PFSK-1 (cell line): ENCODE measurements around the gene AK8.

Experiments
- FOXP2 ChIP-seq: optimal IDR thresholded peaks from 2 replicates; pipeline ENCODE3; 2011; ENCODE audit warnings: borderline replicate concordance, control low read depth, inconsistent platforms; ENCODE audit not compliant: insufficient read depth; ENCODE audit errors: extremely low read length, extremely low read depth
- POLR2AphosphoS5 ChIP-seq: IDR thresholded peaks from 2 replicates; pipeline ENCODE4 v1.6.1; 2012; ENCODE audit warnings: low read depth, mild to moderate bottlenecking, control low read depth, low read length, moderate library complexity
- SIN3A ChIP-seq: IDR thresholded peaks from 2 replicates; pipeline ENCODE4 v1.6.1; 2012; ENCODE audit warnings: mild to moderate bottlenecking, low read length, moderate library complexity, borderline replicate concordance; ENCODE audit not compliant: insufficient read depth
- TAF1 ChIP-seq: IDR thresholded peaks from 2 replicates; pipeline ENCODE4 v1.6.1; 2012; ENCODE audit warnings: low read length, control low read depth, borderline replicate concordance; ENCODE audit not compliant: insufficient read depth
- TF ChIP-seq, protein P1 (sequence below), 2 experiments: IDR thresholded peaks; 2 replicates each; pipeline versions ENCODE4 v1.6.1 to v1.8.0; 2011 to 2012; ENCODE audit warnings: low read depth in 2 of 2, low read length in 2 of 2, control low read depth in 1 of 2, inconsistent platforms in 1 of 2, mild to moderate bottlenecking in 1 of 2, moderate library complexity in 1 of 2; ENCODE audit not compliant: insufficient read depth in 1 of 2

AK8 gene

DNA sequence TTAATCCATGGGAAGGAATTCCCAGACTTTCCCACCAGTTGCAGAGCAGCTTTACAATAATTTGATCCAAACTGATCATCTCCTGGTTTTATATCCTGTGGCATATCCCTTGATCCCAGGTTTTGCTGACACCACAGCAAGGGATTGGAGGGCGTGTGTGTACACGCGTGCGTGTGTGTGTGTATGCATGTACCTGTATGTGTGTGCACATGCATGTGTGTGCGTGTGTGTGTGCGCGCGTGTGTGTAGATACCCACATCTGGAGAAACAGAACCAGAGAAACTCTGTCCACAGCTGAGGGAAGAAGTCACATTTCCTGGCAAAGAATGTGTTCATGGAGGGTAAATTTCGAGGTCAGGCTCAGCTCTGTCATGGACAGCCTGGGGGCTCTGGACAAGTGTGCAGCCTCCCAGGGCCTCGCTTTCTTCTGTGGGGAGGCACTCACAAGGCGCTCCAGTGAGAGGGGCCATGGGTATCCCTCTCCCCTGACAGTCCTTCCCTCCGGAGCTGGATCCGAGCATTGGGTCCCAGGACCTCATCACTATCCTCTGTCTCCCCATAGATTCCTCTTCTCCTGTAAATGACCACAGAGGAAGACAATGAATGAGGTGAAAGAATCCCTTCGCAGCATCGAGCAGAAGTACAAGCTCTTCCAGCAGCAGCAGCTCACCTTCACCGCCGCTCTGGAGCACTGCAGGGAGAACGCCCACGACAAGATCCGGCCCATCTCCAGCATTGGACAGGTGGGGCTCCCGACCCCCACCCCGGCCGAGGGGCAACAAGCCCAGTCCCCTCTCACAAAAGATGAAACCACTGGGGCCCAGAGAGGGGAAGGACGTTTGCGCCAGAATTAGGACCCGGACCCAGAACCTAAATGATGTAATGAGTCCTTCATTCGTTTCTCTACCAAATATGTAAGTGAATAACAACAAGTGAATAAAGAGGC is 5.5 kb upstream of the AK8 start:
- TF ChIP-seq, protein P1, sequence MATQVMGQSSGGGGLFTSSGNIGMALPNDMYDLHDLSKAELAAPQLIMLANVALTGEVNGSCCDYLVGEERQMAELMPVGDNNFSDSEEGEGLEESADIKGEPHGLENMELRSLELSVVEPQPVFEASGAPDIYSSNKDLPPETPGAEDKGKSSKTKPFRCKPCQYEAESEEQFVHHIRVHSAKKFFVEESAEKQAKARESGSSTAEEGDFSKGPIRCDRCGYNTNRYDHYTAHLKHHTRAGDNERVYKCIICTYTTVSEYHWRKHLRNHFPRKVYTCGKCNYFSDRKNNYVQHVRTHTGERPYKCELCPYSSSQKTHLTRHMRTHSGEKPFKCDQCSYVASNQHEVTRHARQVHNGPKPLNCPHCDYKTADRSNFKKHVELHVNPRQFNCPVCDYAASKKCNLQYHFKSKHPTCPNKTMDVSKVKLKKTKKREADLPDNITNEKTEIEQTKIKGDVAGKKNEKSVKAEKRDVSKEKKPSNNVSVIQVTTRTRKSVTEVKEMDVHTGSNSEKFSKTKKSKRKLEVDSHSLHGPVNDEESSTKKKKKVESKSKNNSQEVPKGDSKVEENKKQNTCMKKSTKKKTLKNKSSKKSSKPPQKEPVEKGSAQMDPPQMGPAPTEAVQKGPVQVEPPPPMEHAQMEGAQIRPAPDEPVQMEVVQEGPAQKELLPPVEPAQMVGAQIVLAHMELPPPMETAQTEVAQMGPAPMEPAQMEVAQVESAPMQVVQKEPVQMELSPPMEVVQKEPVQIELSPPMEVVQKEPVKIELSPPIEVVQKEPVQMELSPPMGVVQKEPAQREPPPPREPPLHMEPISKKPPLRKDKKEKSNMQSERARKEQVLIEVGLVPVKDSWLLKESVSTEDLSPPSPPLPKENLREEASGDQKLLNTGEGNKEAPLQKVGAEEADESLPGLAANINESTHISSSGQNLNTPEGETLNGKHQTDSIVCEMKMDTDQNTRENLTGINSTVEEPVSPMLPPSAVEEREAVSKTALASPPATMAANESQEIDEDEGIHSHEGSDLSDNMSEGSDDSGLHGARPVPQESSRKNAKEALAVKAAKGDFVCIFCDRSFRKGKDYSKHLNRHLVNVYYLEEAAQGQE (IDR thresholded peaks at IDR 0.05; ENCODE audit: insufficient read depth in 1 of 2, low read depth in 2 of 2, low read length in 2 of 2): no peak
- TF ChIP-seq SIN3A (no peak), POLR2AphosphoS5 (no peak), FOXP2 (no peak), TAF1 (no peak)

DNA sequence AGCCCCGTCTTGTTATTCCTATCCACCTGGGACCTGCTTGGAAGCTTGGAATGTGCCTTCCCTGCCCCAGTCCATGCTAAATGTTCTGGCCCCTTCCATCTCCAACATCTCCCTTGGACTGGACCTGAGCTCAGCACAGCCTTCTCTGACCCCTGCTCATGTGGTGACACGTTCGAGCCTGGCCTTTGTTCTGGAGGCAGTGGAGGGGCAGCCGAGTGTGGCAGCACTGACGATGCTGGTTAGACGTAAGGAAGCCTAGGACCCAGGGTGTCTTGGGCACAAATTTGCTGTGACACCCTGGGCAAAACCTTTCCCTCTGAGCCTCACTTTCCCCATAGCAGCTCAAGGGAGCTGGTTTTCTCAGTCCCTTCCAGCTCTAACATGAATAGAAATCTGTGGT is 4.5 kb upstream of the AK8 start:
- TF ChIP-seq, protein P1 (IDR thresholded peaks at IDR 0.05; ENCODE audit: insufficient read depth in 1 of 2, low read depth in 2 of 2, low read length in 2 of 2): no peak
- no peak for TF ChIP-seq TAF1
- TF ChIP-seq FOXP2: no peak
- no peak for TF ChIP-seq SIN3A
- no peak for TF ChIP-seq POLR2AphosphoS5

DNA sequence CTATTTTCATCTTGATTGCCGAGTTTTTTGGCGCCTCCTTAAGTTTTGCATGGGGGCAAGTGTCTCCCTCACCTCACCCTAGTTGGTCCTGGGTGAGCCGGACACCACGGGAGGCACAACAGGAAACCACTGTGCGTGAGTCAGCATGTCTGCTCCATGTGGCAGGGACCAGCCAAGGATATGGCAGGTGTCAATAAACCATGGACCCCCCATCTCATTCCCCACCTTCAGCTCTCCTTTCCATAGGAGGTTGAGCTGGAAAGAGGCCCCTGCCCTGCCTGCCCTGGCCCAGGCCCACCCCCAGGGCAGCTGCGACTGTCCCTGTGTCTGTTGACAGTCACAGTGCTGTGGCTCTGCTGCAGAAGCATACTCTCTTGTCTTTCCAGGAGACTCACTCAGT is 3.7 kb upstream of the AK8 start:
- TF ChIP-seq, protein P1 (IDR thresholded peaks at IDR 0.05; ENCODE audit: insufficient read depth in 1 of 2, low read depth in 2 of 2, low read length in 2 of 2): no peak
- TF ChIP-seq FOXP2: no peak
- no peak for TF ChIP-seq POLR2AphosphoS5
- no peak for TF ChIP-seq TAF1
- no peak for TF ChIP-seq SIN3A

DNA sequence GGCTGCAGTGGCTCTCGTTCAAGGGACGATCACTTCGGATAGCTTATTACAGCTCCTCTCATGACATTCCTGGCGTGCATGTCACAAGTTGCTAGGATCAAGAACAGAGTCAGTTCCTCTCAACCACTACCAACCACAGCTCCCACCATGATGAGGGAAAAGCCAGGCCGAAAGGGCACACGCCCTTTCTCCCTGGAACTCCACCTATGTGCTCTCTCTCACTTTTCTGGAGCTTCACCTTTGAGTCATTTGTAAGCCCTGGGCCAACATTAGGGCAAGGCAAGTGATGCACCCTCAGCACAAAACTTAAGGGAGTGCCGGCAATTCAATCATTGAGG is 2.2 kb upstream of the AK8 start:
- TF ChIP-seq FOXP2: no peak
- no peak for TF ChIP-seq SIN3A
- TF ChIP-seq, protein P1 (IDR thresholded peaks at IDR 0.05; ENCODE audit: insufficient read depth in 1 of 2, low read depth in 2 of 2, low read length in 2 of 2): no peak
- no peak for TF ChIP-seq TAF1
- no peak for TF ChIP-seq POLR2AphosphoS5
